Trophoblast cell (in vitro differentiated cells and primary cell): Measurements from ENCODE around the gene ZHX3.
A peak's percentile ranks its signal among the peaks of the same experiment; 100 is the strongest.

Experiments used
- DNase-seq, 2 donors: peaks; one replicate each; pipeline ENCODE4 v3.0.0-alpha.2; 2016
- H2AFZ ChIP-seq: 2 replicates; pipeline ENCODE4 v1.6.1; 2013; ENCODE audit warnings: low read length, moderate library complexity, mild to moderate bottlenecking; ENCODE audit not compliant: insufficient read depth, poor library complexity
- H2AK5ac ChIP-seq: 2 replicates; pipeline ENCODE4 v1.6.1; 2013; ENCODE audit warnings: mild to moderate bottlenecking, low read length
- H2BK120ac ChIP-seq: 2 replicates; pipeline ENCODE4 v1.6.1; 2013; ENCODE audit warnings: low read length, mild to moderate bottlenecking, moderate library complexity; ENCODE audit not compliant: insufficient read depth, poor library complexity
- H2BK12ac ChIP-seq: 2 replicates; pipeline ENCODE4 v1.6.1; 2013; ENCODE audit warnings: mild to moderate bottlenecking, low read length, moderate library complexity
- H2BK5ac ChIP-seq: 2 replicates; pipeline ENCODE4 v1.6.1; 2013; ENCODE audit warnings: low read length, low read depth, moderate library complexity, mild to moderate bottlenecking; ENCODE audit not compliant: poor library complexity
- H3K14ac ChIP-seq: 2 replicates; pipeline ENCODE4 v1.6.1; 2013; ENCODE audit warnings: mild to moderate bottlenecking, low read length
- H3K18ac ChIP-seq: 2 replicates; pipeline ENCODE4 v1.6.1; 2013; ENCODE audit warnings: mild to moderate bottlenecking, low read length
- H3K23ac ChIP-seq: 2 replicates; pipeline ENCODE4 v1.6.1; 2013; ENCODE audit warnings: low read length
- H3K27ac ChIP-seq: 2 replicates; pipeline ENCODE4 v1.5.1; 2013; ENCODE audit warnings: low read depth, mild to moderate bottlenecking, inconsistent platforms, low read length, moderate library complexity
- H3K27me3 ChIP-seq: 2 replicates; pipeline ENCODE4 v1.6.1; 2013; ENCODE audit warnings: inconsistent platforms, mild to moderate bottlenecking, low read length, moderate library complexity; ENCODE audit not compliant: insufficient read depth
- H3K36me3 ChIP-seq, 2 experiments: 1 replicate in 1 of 2; 2 replicates in 1 of 2; pipeline ENCODE4 v1.6.1; 2013; ENCODE audit warnings: low read length in 2 of 2, mild to moderate bottlenecking in 2 of 2, moderate library complexity in 1 of 2; ENCODE audit not compliant: insufficient read depth in 2 of 2, control insufficient read depth in 1 of 2
- H3K4ac ChIP-seq: 2 replicates; pipeline ENCODE4 v1.6.1; 2013; ENCODE audit warnings: low read depth, mild to moderate bottlenecking, low read length, moderate library complexity
- H3K4me1 ChIP-seq, 2 experiments: 1 replicate in 1 of 2; 2 replicates in 1 of 2; pipeline ENCODE4 v1.6.1; 2013; ENCODE audit warnings: low read length in 2 of 2, mild to moderate bottlenecking in 2 of 2, moderate library complexity in 1 of 2; ENCODE audit not compliant: insufficient read depth in 2 of 2, control insufficient read depth in 1 of 2
- H3K4me2 ChIP-seq: 2 replicates; pipeline ENCODE4 v1.6.1; 2013; ENCODE audit warnings: inconsistent platforms, mild to moderate bottlenecking, low read length, moderate library complexity
- H3K4me3 ChIP-seq: 2 replicates; pipeline ENCODE4 v1.5.1; 2013; ENCODE audit warnings: mild to moderate bottlenecking, low read depth, low read length, inconsistent platforms
- H3K79me1 ChIP-seq: one replicate; pipeline ENCODE4 v1.6.1; 2013; ENCODE audit warnings: low read length
- H3K79me2 ChIP-seq: 2 replicates; pipeline ENCODE4 v1.6.1; 2013; ENCODE audit warnings: low read length, mild to moderate bottlenecking; ENCODE audit not compliant: control insufficient read depth, insufficient read depth, poor library complexity
- H3K9ac ChIP-seq: 2 replicates; pipeline ENCODE4 v1.6.1; 2013; ENCODE audit warnings: mild to moderate bottlenecking, low read length
- H3K9me3 ChIP-seq: 2 replicates; pipeline ENCODE4 v1.6.1; 2013; ENCODE audit warnings: low read depth, mild to moderate bottlenecking, control low read depth, inconsistent platforms, low read length; ENCODE audit not compliant: insufficient read depth
- H4K12ac ChIP-seq: 2 replicates; pipeline ENCODE4 v1.6.1; 2013; ENCODE audit warnings: low read depth, mild to moderate bottlenecking, low read length, moderate library complexity
- H4K8ac ChIP-seq: 2 replicates; pipeline ENCODE4 v1.6.1; 2013; ENCODE audit warnings: low read depth, mild to moderate bottlenecking, low read length, moderate library complexity
- H4K91ac ChIP-seq: one replicate; pipeline ENCODE4 v1.6.1; 2013; ENCODE audit warnings: low read depth, mild to moderate bottlenecking, low read length, moderate library complexity
- WGBS: extraction: QIAGEN DNeasy Blood & Tissue Kit; methylation state at CpG from one replicate; pipeline ENCODE4 v1.1.7; 2013; ENCODE audit warnings: missing lambda C conversion rate; ENCODE audit not compliant: insufficient read length, insufficient coverage; ENCODE audit errors: extremely low coverage; 5-methylcytosine and 5-hydroxymethylcytosine counted together

The ZHX3 gene

GRCh38 chr20:41137614-41138474, 179.7 kb downstream of the ZHX3 start:
- Histone ChIP-seq H3K18ac (peak overlapping the region; percentile 93), H3K23ac (no peak overlapping the region), H2AFZ (peak overlapping the region; percentile 94), H3K79me1 (peaks cover 20% of the 10 kb centered on the region), H3K79me2 (peaks cover 47% of the 10 kb centered on the region), H4K8ac (peak overlapping the region; percentile 93), H3K36me3 (peaks cover 3 to 13% of the 10 kb centered on the region in 2 experiments), H3K4ac (peak overlapping the region; percentile 94), H3K27me3 (no peaks in the 10 kb centered on the region), H2BK5ac (peak overlapping the region; percentile 97), H2AK5ac (peak overlapping the region; percentile 48), H3K9me3 (peaks cover 2% of the 10 kb centered on the region), H3K14ac (peak overlapping the region; percentile 97), H3K9ac (peak overlapping the region; percentile 94), H2BK120ac (peak overlapping the region; percentile 95), H4K91ac (peak overlapping the region; percentile 98), H3K4me3 (peak overlapping the region; percentile 99), H3K27ac (peak overlapping the region; percentile 96), H3K4me2 (peak overlapping the region; percentile 78), H2BK12ac (no peak overlapping the region), H4K12ac (peak overlapping the region; percentile 91), H3K4me1 (peaks cover 17 to 31% of the 10 kb centered on the region in 2 experiments)
- WGBS, result no CpG with 5 or more reads among the region's 66 CpGs
- no peak for DNase-seq

GRCh38 chr20:41136680-41137613, 180.6 kb downstream of the ZHX3 start, which contains the start of gene PLCG1:
Gene PLCG1, plus strand, starts transcription at chr20:41137543. Its CDS starts 99 bp downstream, at chr20:41137642.
- H3K18ac ChIP-seq, result peak within 1 kb of the TSS; percentile 99
- H3K4me3 ChIP-seq, result peak within 1 kb of the TSS; percentile 99
- H3K4me1 ChIP-seq, result peaks cover 16 to 29% of the 10 kb centered on the region in 2 experiments
- peak within 1 kb of the TSS; percentile 98 for H3K27ac ChIP-seq
- WGBS, result no CpG with 5 or more reads among the region's 121 CpGs
- peak within 1 kb of the TSS; percentile 63 for H2BK12ac ChIP-seq
- DNase-seq, result peak; percentile 67 to 85
- H3K79me2 ChIP-seq, result peaks cover 46% of the 10 kb centered on the region
- H3K9me3 ChIP-seq, result no peaks in the 10 kb centered on the region
- peak within 1 kb of the TSS; percentile 99 for H3K14ac ChIP-seq
- peak within 1 kb of the TSS; percentile 91 for H4K12ac ChIP-seq
- H4K91ac ChIP-seq, result peak within 1 kb of the TSS; percentile 99
- peaks cover 5 to 13% of the 10 kb centered on the region in 2 experiments for H3K36me3 ChIP-seq
- H2BK5ac ChIP-seq, result peak within 1 kb of the TSS; percentile 97
- H2AFZ ChIP-seq, result peak within 1 kb of the TSS; percentile 98
- peaks cover 20% of the 10 kb centered on the region for H3K79me1 ChIP-seq
- H4K8ac ChIP-seq, result peak within 1 kb of the TSS; percentile 99
- H3K4ac ChIP-seq, result peak within 1 kb of the TSS; percentile 94
- H2BK120ac ChIP-seq, result peak within 1 kb of the TSS; percentile 95
- H3K4me2 ChIP-seq, result peak within 1 kb of the TSS; percentile 88
- no peak within 1 kb of the TSS for H3K23ac ChIP-seq
- H3K27me3 ChIP-seq, result no peaks in the 10 kb centered on the region
- H2AK5ac ChIP-seq, result peak within 1 kb of the TSS; percentile 66
- peak within 1 kb of the TSS; percentile 99 for H3K9ac ChIP-seq

GRCh38 chr20:41135888-41136679, 181.4 kb downstream of the ZHX3 start:
- peak overlapping the region; percentile 59 for H2BK120ac ChIP-seq
- peaks cover 41% of the 10 kb centered on the region for H3K79me2 ChIP-seq
- peaks cover 20% of the 10 kb centered on the region for H3K79me1 ChIP-seq
- H3K18ac ChIP-seq, result peak overlapping the region; percentile 42
- H2BK12ac ChIP-seq, result peak overlapping the region; percentile 63
- peak overlapping the region; percentile 6 for H3K27ac ChIP-seq
- no CpG with 5 or more reads among the region's 23 CpGs for WGBS
- H4K12ac ChIP-seq, result peak overlapping the region; percentile 88
- peak overlapping the region; percentile 48 for H2AFZ ChIP-seq
- no peaks in the 10 kb centered on the region for H3K27me3 ChIP-seq
- H3K4ac ChIP-seq, result peak overlapping the region; percentile 53
- peak overlapping the region; percentile 88 for H3K4me2 ChIP-seq
- H3K36me3 ChIP-seq, result peaks cover 7 to 16% of the 10 kb centered on the region in 2 experiments
- peak overlapping the region; percentile 68 for H3K4me3 ChIP-seq
- H3K9ac ChIP-seq, result peak overlapping the region; percentile 80
- peak overlapping the region; percentile 82 for H3K14ac ChIP-seq
- H2AK5ac ChIP-seq, result peak overlapping the region; percentile 15
- peak overlapping the region; percentile 22 for H2BK5ac ChIP-seq
- DNase-seq, result no peak
- no peaks in the 10 kb centered on the region for H3K9me3 ChIP-seq
- H3K23ac ChIP-seq, result no peak overlapping the region
- H4K8ac ChIP-seq, result peak overlapping the region; percentile 87
- peaks cover 16 to 26% of the 10 kb centered on the region in 2 experiments for H3K4me1 ChIP-seq
- peak overlapping the region; percentile 80 for H4K91ac ChIP-seq
